HG03135 (cell line): ENCODE results near the gene RHOA.
"Not testable (repeated sequence)": the region's sequence is repeated elsewhere in the genome, so short reads cannot be mapped to it uniquely, and the experiment has no call there.

Source experiments
- ATAC-seq: cut with Tn5 transposase; IDR thresholded peaks from one replicate; pipeline ENCODE4 v1.9.1; 2021; ENCODE audit warnings: mild to moderate bottlenecking, moderate library complexity; ENCODE audit not compliant: unreplicated experiment

Gene RHOA

GRCh38 chr3:49412632-49413337, 1.0 kb upstream of the RHOA start:
- no peak for ATAC-seq

- peak; percentile 33 for ATAC-seq
Measured at GRCh38 chr3:49411535-49411967, 225 bp downstream of the RHOA start.

GRCh38 chr3:49410846-49411534, 786 bp downstream of the RHOA start:
- ATAC-seq, result no peak

GRCh38 chr3:49410066-49410845, 1.5 kb downstream of the RHOA start:
- ATAC-seq, result no peak

- no peak for ATAC-seq
Measured at GRCh38 chr3:49406571-49407565, 4.9 kb downstream of the RHOA start.

GRCh38 chr3:49405570-49405969, 6.2 kb downstream of the RHOA start:
- ATAC-seq, result not testable (repeated sequence)

GRCh38 chr3:49403891-49404290, 7.9 kb downstream of the RHOA start:
- no peak for ATAC-seq

GRCh38 chr3:49401766-49402165, 10.0 kb downstream of the RHOA start:
- no peak for ATAC-seq

GRCh38 chr3:49399461-49399860, 12.3 kb downstream of the RHOA start:
- no peak for ATAC-seq

GRCh38 chr3:49397470-49397869, 14.3 kb downstream of the RHOA start:
- ATAC-seq, result no peak

GRCh38 chr3:49391310-49391709, 20.5 kb downstream of the RHOA start:
- not testable (repeated sequence) for ATAC-seq

- ATAC-seq, result no peak
Measured at GRCh38 chr3:49389297-49389696, 22.5 kb downstream of the RHOA start.

- ATAC-seq, result no peak
Measured at GRCh38 chr3:49388289-49388820, 23.4 kb downstream of the RHOA start.

- ATAC-seq, result no peak
Measured at GRCh38 chr3:49387721-49388120, 24.1 kb downstream of the RHOA start.

- ATAC-seq, result no peak
Measured at GRCh38 chr3:49386056-49386756, 25.6 kb downstream of the RHOA start.

GRCh38 chr3:49385617-49386016, 26.2 kb downstream of the RHOA start:
- no peak for ATAC-seq

- no peak for ATAC-seq
Measured at GRCh38 chr3:49383387-49383786, 28.4 kb downstream of the RHOA start.

GRCh38 chr3:49378249-49378895, 33.4 kb downstream of the RHOA start:
- ATAC-seq, result no peak

GRCh38 chr3:49377483-49377882, 34.3 kb downstream of the RHOA start:
- no peak for ATAC-seq
